Measurements from ENCODE around the gene ZNF492.
"Not testable (repeated sequence)": the region's sequence is repeated elsewhere in the genome, so short reads cannot be mapped to it uniquely, and the experiment has no call there.

GRCh38 chr19:22703096-22703495 lies 69.0 kb downstream of the ZNF492 start:
- TF ChIP-seq CTCF (IDR thresholded peaks at IDR 0.05; ENCODE audit: low read depth, low read length, poor library complexity, severe bottlenecking); EZH2phosphoT487 (IDR thresholded peaks at IDR 0.05; ENCODE audit: borderline replicate concordance, low read length): not testable (repeated sequence)

All from DOHH2 (cell line).